Measurements from ENCODE around the gene MAGI2. TPM values are rescaled to one million over a fixed set of nuclear protein-coding genes. Genes with fewer than 3 reads are reported as not detected.
"Not testable (repeated sequence)": the region's sequence is repeated elsewhere in the genome, so short reads cannot be mapped to it uniquely, and the experiment has no call there.

Gene MAGI2
- polyA plus RNA-seq, 10 donors = 3.9 to 8.2 (median 5.2) TPM

DNA sequence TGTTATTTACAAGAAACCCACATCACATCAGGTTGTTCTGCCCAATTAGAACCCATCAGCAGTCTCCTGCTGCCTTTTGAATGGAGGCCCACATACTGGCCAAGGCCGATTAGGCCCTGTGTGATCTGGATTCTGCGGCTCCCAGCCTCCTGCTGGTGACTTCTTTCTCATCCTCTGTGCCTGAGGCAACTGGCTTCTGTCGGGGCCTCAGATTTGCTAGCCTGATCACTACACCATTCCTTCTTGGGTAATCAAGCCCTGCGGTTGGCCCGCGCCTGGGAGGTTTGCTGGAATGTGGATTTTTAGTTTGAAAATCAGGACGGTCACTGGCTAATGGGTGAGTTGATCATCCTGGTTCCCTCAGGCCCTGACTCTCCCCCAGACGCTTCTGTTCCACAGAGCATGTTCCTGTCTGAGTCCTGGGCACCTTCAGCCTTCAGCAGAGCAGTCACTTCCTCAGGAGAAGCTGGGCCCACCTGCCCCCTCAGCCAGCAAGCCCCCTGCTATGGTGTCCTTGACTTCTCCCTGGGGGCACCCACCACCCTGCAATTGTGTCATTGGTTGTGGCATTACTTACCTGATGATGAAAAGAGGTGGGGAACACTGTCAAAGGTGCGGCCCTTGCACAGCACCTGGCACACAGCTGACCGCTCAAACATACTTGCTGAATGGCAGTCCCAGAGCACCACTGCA, 1447.3 kb downstream of the MAGI2 start:
- no peak for DNase-seq

DNA sequence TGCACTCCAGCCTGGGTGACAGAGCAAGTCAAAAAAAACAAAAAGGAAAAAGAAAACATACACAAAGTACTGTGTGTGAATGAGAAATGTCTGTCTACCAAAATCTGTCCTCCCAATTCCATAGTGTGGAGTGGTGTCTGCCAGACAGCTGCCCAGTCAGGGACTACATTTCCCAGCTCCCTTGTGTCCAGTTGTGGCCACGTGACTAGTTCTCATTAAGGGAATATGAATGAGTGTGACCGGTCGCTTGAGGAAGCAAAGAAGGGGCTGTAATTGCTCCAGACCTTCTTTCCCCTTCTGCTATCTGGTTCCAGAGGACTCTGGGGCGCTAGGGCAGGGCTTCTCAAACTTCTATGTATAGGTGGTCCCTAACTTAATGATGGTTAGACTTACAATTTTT, 1450.8 kb downstream of the MAGI2 start:
- DNase-seq = no peak

DNA sequence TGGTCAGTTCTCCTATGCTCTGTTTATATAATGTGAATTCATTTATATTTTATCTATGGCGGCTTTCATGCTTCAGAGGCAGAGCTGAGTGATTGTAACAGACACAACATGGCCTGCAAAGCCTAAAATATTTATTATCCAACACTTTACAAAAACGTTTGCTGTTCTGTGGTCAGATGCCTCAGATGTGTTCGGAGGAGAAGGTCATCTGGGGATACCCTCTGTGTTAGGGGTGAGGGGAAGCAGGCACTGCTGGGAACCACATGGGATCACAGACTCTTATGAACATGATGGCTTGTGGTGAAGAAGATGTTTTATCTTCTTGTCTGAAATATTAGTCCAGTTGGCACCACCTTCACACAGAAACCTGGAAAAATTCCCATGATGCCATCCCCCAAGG, 1451.4 kb downstream of the MAGI2 start:
- DNase-seq = no peak

DNA sequence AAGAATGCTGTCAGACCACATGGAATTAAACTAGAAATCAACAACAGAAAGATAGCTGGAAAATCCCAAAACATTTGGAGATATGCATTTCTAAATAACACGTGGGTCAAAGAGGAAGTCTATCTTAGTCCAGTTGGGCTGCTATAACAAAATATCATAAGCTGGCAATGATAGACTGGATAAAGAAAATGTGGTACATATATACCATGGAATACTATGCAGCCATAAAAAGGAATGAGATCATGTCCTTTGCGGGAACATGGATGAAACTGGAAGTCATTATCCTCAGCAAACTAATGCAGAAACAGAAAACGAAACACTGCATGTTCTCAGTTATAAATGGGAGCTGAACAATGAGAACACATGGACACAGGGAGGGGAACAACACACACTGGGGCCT, 1454.3 kb downstream of the MAGI2 start:
- not testable (repeated sequence) for DNase-seq

DNA sequence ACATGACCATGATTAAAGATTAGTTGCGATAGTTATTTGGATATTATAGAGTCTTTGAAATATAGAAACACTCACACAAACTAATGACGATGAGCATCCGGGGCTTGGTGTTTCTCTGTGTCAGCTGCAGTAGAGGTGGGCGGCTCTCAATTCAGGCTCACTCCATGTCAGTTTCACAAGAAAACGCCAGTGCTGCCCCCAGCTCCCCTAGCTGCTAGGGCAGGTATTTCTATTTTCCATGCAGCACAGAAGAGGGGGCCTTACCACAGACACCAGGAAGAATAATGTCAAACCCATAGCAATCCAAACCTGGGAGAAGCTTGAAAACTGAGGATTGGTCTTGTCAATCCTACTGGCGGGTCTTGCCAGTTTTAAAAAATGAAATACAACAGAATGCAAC, 1457.8 kb downstream of the MAGI2 start:
- no peak for DNase-seq

DNA sequence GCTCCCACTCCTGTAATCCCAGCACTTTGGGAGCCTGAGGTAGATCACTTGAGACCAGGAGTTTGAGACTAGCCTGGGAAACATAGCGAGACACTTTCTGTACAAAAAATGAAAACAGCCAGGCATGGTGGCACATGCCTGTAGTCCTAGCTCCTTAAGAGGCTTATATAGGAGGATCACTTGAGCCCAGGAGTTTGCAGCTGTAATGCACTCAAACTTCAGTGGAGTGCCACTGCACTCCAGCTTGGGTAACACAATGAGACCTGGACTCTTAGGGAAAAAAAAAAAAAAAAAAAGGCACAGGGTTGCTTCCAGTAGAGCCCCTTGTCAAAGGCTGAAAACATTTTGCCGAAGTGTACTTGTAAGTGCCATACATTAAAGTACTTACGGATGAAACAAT, 1459.6 kb downstream of the MAGI2 start:
- no peak for DNase-seq

DNA sequence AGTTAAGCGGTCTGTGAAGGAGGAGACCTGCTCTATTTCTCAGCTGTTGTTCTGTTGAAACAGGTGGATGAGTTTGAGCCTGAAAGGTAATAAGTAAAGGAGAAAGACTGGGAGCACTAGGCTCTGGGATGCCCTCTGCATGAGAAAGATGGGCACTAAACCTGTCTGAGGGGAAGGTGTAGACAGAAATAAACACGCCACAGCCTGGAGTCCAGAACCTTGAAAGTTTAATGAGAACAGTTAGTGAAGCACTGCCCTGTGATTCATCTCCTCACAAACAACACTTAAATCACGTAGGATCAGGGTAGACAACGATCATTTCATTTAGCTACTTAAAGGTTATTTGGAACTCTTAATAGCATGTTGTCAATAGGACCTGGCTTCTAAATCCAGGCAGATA, 1461.8 kb downstream of the MAGI2 start:
- no peak for DNase-seq

DNA sequence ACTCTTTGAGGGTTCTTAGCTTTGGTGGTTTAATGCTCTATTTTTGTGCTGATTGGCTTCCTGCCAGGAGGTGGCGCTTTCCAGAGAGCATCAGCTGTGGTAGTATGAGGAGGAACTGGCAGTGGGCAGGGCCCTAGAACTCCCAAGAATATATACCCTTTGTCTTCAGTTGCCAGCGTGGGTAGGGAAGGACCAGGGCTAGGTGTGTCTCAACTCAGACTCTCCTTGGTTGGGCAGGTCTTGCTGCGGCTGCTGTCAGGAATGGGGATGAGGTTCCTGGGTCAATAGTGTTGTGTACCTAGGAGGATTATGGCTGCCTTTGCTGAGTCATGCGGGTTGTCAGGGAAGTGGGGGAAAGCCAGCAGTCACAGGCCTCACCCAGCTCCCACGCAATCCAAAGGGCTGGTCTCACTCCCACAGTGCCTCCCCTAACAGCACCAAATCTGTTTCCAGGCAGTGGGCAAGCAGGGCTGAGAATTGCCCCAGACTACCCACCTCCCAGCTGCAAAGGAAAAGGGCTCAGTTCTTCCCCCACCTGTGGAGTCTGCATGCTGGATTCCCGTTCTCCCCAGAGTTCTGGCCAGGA, 1463.4 kb downstream of the MAGI2 start:
- DNase-seq = peak in 1 of 3 donors; percentile 7

DNA sequence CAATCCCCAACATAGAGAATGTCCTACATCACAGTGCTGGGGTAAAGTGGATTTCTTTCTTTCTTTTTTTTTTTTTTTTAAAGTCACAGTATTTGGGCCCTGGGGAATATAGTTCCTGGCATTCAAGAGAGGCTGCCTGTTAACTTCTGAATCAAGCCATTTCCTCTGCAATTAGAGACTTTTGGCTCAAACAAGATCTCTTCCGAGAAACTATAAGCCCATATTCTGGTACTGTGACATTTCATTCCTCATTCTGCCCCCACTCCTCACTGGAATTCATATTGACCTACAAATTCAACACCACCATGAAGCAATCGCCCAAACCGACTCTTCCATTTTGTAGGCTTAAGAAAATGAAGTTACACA, 1467.5 kb downstream of the MAGI2 start:
- DNase-seq = peak in 2 of 3 donors; percentile 6 to 17

DNA sequence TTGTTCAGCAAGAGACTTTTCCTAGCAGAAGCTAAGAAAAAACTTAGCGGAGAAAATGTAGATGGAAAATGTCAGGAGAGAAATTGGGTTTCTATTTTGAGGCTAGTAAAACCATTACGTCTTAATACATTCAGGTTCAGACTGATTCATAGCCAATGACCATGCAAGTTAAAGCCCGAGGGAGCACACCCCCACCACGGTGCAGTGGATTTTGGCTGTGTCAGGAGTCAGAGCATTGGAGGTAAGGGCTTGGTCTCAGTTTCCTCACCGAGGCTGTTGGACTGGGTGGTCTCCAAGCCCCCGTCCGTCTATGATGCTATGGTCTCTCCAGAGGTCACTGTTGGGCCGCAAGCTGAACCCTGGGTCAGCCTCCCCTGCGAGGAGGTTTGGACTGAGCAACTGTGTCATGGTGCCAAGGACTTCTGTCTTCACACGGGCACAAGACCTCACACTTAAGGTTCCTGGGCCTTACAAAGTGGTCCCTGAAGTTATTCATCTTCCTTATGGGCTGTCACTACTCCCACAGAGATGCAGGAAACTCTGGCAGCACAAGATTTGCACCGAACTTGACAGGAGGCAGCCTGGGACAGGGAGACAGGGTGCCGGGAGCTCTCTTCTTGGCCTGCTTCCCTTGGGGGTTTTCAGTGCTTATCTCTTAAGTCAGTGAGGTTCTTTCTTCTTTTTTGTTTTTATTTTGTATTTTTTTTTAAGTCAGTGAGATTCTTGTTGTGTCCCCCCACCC, 1468.1 kb downstream of the MAGI2 start:
- no peak for DNase-seq

DNA sequence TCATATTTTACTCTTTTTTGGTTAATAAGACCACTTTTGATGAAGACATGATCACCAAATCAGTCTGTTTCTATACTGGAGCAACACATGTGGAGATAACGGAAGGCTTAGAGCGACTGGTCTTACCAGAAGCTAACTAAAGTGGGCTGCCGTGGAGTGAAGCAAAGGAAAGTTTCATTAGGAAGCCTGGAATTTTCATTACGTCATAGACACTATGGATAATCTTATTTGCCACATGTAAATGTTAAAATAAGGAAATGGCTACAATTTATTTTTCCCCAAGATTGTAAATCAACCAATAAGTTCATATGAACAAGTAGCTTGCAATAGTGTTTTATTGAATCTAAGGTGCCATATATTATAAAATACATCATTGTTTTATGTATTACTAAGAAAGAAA, 1469.5 kb downstream of the MAGI2 start:
- DNase-seq = no peak

DNA sequence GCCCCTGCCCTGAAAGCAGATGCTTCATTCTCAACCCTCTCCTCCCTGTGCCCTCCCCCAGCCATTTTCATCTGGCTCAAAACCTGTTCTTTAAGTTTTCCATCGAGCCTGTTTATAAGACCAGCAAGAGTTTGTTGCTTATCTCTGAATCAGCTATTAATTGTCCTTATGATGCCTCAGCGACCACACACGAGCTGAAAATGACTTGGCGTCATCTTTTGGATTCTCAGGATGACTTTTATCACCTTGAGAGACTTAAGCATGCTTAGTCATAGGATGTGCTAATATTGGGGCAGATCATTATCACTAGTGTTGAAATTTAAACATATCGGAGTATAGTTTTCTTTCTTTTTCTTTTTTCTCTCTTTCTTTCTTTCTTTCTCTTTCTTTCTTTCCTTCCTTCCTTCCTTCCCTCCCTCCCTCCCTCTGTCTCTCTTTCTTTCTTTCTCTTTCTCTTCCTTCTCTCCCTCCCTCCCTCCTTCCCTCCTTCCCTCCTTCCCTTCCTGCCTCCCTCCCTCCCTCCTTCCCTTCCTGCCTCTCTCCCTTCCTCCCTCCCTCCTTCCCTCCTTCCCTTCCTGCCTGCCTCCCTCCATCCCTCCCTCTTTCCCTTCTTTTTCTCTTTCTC, 1470.4 kb downstream of the MAGI2 start:
- DNase-seq = no peak

DNA sequence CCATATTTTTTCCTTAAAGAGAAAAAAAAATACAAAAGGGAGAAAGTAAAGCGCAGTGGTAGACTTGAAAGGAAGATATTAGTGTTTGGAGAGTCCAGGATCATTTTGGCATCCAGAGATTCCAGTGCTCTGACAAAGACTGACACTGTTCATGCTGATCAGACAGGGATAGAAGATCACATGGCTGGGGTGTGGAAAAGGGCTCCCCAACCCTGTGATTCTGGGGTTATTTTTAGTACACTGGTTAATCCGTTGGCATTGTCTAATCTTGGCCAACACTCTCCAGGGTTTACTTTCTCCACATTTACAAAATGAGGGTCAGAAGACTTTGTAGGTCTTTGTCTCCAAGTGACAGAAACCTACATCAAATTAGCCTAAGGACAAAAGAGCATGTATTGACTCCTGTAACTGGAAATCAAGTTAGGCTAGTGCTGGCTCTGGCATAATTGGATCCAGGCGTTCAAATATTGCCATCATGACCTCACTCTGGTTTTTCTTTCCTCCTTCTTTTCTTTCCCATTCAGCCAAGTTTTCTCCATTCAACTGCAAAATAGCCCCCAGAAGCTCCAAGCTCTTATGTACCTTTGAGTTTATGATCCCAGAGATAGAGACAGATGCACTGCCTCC, 1473.3 kb downstream of the MAGI2 start:
- DNase-seq = no peak

DNA sequence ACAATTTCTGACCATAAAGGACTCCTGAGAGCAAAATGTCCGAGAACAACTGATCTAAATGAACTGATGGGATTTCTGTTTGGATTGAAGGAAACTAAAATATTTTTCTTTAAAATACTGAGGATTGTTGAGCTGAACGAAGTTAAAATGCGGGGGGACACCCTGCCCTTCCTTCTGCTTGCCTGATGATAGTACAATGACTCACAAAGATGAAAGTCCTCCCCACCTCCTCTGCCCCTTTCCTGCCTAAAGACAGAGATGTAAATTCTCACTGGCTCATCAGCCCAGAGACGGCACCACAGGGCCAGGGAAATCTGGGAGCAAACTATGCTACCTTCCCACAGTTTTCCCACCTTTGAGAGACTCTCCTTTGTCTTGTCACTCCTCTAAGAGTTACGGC, 1474.2 kb downstream of the MAGI2 start:
- no peak for DNase-seq

DNA sequence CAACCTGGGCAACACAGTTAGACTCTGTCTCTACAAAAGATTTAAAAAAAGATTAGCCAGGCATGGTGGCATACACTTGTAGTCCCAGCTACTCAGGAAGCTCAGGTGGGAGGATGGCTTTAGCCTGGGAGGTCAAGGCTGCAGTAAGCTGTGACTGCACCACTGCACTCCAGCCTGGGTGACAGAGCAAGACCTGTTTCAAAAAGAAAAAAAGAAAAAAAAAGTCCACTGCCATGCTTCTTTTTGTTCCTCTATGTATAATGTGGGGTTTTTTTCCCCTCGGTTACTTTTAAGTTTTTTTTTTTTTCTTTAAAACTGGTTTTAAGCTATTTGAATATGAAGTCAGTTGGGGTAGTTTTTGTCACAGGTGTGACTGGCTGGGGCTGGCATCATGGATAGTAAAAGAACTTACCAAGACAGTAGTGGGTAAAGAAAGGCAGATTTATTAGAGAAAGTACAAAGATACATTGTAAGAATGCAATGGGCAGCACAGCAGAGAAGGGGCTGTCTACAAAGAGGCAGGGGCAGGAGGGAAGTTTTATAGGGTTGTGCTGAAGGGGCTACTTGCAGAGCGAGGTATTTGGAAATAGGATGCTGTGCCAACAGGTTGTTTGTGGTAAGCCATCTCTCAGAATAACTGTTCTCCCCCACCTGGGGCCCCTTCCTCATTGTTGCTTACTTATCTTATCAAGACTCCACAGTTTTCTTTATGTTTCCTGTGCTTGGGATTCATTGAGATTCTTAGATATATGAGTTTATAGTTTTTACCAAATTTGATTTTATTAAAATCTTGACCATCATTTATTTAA, 1477.6 kb downstream of the MAGI2 start:
- DNase-seq = no peak

DNA sequence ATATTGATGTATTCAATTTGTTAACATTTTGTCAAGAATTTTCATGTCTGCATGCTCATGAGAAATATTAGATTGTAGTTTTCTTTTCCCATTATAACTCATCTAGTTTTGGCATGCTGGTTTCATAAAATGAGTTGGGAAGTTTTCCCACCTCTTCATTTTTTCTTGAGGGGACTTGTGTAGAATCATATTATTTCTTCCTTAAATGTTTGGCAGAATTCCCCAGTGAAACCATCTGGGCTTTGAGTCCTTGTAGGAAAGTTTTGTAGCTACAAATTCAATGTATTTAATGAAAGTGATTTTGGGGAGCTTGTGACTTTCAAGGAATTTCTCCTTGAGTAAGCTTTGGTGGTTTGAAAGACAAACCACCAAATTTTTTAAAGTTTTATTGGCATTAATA, 1481.7 kb downstream of the MAGI2 start:
- peak; percentile 16 to 53 (median 21) for DNase-seq

DNA sequence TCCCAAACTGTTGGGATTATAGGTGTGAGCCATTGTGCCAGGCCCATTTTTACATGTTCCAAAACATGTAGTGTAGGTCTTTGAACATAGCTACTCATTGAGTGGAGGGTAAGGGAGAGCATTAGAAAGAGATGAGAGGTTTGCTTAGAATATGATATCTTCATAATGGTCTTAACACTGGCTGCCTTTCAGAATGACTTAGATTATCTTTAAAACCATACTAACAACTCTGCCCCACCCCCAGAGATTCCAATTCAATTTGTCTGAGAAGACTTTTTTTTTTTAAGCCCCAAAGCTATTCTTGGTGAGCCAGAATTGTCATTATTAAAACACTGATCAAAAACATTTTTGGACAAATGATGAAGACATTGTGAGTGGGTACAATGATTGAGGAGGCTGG, 1486.0 kb downstream of the MAGI2 start:
- no peak for DNase-seq
